Stromal cell of bone marrow (primary cell): ENCODE measurements around the gene RAD23A.
"Not testable (repeated sequence)": the region's sequence is repeated elsewhere in the genome, so short reads cannot be mapped to it uniquely, and the experiment has no call there.

Experiments
- DNase-seq: peaks from one replicate; pipeline ENCODE4 v3.0.0-alpha.2; 2012; ENCODE audit warnings: low read depth

The RAD23A gene

DNA sequence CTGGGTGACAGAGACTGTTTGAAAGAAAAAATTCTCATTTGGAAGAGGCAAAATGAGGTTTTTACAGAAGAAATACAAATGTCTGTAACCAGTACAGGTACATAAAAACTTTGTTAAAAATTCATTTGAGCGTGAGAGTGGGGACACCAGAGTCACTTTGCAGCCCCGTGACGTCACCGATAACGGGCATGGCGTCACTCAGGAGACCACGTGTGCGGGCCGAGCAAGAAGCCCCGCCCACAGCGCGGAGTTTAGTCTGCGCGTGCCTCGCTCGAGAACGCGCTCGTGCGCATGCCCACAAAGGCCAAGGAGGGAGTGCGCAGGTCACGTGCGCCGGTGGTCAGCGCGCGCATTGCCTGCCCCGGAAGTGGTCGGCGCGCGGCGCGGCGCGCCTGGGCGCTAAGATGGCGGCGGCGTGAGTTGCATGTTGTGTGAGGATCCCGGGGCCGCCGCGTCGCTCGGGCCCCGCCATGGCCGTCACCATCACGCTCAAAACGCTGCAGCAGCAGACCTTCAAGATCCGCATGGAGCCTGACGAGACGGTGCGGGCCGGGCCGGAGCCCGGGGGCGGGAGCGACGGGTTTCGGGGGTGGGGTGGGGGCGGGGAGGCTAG lies at the start of gene RAD23A:
Gene RAD23A, plus strand, starts transcription at position 384 of the 613 bp plus-strand sequence. Its CDS starts 87 bp downstream, at position 471.
- peak; percentile 95 for DNase-seq

DNA sequence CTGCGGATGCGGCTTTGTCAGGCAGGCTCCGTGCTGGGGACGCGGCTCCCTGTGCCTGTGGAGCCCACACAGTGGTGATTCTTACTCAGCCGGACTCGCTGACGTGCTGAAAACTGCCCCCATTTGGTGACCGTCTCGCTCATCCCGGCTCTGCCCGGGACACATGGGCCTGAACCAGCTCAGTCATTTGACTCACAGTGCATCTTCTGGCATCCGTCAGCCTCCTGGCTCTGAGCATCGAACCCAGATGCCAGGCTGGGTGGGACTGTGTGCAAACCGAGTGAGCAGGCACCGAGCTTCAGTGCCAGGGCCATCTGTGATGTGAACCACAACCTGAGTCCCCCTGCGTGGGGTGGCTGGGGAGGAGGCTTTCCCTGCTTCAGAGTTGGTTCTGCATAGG lies 49.2 kb upstream of the RAD23A start:
- no peak for DNase-seq

DNA sequence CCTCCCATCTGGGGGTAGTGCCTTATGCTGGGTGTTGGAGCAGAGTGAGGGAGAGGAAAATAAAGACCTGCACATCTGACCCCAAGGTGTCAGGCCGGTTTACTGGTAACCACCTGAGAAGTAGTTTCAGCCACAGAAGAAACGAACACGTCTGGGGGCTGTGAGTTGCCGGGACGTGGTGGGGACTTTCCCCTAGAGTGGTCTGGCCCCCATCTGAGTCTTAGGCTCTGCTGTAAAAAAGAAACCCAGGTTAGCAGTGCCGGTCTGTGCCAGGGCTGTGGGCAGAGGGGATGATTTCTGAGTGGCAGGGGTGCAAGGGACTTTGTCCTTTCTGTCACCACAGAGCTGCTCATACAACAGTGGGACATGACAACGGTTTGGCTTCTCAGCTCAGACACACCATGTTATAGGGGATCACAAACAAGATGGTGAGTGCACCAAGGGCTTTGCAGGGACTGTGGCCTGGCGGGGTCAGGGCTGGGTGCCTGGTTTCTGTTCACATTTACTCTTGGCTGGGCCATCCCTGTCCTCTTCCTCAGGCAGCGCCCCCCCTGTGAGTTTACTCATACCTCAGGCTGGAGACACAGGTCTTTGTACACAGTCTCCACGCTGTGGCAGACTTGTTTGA lies 45.7 kb upstream of the RAD23A start:
- no peak for DNase-seq

DNA sequence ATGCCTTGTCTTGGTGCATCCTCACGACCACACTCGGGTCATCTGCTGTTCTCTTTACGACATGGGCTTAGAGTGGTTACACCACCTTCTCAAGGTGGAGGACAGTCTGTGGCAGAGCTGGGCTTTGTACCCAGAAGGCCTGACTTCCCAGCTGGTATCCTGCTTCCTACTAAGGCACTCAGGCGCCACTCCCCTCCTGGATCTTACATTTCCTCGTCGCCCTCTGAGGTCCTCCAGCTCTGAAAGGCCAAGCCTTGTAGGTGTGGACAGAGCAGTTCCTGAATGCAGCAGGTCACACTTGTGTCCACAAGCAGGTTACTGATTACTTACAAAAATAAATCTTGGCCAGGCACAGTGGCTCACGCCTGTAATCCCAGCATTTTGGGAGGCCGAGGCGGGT lies 38.5 kb upstream of the RAD23A start:
- no peak for DNase-seq

DNA sequence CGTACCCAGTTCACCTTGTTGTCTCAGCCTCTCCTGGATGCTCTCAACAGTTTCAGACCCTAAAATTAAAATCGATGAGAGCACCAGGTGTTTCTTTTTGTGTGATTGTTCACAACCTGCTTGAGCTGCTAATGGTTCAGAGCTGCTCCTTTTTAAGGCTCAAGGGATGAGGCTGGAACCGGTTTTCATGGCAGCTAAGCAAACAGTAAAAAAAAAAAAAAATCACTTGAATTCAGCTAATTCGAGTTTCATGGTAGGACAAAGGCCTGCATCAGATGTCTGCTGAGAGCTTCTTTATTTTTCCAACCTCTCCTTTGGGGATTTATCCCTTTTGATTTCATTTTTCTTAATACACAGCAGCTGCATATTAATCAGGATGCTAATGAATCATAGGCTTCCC lies 33.1 kb upstream of the RAD23A start:
- DNase-seq: no peak

DNA sequence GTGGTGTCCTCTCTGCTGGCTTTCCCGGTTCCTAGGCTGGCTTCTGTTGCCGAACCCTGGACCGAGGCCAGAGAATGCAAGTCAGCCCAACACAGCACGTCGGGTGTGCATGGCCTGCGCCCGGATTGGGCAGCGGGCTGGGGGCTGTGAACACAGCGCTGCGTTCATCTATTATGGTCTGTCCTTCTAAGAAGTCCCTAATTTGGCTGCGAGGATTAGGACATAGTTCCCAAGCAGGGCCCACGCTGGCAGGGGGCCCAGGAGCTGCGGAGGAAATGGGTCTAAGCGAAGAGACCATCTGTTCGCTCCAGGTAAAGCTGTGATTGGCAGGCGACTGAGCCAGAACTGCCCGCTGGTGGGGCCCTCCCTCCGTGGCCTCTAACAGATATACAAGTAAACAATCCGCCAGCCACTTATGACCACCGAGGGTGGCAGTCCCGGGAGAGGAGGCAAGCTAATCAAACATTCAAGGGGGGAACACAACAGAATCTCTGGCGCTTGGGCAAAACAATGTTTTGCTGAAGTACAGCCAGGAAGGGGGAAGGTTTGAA lies 32.6 kb upstream of the RAD23A start:
- no peak for DNase-seq

DNA sequence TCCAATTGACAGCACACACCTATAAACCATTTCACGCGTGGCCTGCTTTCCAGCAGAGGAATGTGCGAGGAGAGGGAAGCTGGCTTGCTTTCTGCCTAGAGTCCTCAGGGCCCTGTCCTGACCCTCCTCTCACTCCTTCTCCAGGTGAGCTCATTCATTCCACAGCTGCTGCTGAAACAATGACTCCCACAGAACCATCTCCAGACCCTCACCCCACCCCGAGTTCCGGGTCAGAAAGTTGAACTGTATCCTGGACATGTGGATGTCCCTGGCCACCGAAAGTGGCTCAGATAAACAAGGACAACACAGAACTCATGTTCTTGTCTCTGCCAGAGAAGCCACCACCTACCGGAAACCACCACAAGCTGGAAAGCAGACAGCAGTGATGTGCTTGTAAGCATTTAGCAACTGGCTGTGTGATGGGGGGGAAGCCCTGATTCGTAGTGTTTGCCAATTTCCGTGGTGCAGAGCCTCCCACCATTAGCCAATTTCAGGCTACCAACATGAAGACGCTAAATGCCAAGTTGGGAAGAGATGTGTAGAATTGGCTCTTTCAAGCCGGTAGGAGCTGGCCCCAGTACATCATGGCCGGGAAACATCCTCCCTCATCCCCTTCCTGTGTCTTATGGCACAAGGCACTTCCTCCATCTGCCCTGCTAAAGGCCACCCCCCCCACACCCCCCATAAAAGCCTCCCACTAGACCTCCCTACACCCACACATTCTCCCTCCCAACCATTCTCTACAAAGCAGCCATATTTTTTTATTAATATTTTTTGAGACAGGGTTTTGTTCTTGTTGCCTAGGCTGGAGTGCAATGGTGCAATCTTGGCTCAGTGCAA lies 31.6 kb upstream of the RAD23A start:
- DNase-seq: no peak

DNA sequence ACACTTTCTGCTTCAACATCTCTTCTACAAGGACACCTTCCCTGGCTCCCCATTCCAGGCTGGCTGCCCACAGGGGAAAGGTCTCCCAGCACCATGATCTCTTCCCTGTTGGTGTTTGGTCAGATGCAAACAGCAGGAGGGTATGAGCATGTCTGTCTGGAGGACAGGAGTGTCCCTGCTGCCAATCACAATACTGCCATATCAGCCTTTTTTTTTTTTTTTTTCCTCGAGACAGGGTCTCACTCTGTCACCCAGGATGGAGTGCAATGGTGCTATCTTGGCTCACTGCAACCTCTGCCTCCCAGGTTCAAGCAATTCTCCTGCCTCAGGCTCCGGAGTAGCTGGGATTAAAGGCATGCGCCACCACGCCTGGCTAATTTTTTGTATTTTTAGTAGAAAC lies 29.8 kb upstream of the RAD23A start:
- DNase-seq: not testable (repeated sequence)

DNA sequence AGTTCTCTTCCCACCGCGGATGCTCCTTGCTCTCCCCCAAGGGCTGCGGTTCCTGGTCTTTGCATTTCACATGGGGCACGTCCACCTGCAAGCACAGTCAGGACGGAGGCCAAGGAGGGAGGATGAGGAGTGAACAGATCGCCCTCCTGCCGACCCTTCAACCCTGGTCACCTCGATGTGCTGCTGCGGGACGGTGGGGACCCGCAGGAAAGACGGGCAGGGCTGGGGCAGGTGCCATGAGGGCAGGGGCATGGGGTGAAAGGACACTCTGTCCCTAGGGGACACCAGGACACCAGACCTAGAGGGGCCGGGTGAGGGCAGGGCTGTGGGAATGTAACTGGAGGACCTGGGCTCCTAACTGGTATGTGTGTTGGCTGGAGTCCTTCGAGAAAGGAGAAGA lies 27.4 kb upstream of the RAD23A start:
- no peak for DNase-seq

DNA sequence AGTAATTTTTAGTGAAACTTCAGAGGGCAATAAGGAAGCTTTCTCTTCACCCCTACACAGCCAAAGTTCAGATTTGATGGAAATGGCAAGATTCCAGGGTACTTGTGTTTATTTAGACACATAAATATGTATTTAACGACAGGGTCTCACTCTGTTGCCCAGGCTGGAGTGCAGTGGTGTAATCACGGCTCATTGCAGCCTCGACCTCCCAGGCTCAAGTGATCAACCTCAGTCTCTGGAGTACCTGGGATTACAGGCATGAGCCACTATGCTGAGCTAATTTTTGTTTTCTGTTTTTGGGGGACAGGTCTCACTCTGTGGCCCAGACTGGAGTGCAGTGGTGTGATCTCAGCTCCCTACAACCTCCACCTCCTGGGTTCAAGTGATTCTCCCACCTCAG lies 24.6 kb upstream of the RAD23A start:
- DNase-seq: no peak

DNA sequence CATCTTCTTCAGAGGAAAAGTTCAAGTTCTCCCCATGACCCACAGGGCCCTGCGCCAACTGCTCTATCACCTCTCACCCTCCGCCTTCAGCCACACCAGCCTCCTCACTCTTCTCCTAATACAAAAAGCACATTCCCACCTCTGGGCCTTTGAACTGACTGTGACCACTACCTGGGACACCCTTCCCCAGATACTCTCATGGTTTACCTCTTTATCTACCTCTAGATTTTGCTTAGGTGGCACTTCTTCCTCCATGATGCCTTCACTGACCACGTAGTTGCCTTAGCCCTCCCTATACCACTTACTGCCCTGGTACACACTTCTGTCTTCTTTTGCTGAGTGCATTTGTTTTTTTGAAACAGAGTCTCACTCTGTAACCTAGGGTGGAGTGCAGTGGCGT lies 22.7 kb upstream of the RAD23A start:
- no peak for DNase-seq

DNA sequence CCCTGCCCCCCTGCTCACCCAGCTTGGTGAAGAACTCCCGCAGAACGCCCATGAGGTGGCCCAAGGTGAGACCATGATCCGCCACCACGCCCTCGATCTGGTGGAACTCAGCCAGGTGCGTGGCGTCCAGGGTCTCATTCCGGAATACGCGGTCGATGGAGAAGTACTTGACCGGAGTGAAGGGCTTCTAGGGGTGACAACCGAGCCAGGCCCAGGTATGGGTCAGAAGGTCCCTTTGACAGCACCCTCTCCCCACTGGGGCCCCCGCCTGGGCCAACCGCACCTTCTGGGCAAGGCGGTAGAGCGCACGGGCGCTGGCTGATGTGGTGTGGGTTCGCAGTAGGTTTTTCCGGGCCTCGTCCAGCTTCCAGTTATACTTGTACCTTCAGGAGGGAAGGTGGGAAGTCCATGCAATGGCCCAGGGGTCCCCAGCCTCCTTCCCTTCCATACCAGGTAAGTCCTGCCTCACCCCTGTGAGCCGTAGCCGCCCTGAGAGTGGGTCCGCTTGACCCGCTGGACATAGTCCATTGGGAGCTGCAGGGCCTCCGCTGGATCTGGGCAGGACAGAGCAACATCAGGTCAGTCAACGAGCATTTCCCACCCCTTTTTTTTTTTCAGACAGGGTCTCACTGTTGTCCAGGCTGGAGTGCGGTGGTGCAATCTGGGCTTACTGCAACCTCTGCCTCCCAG lies 20.9 kb upstream of the RAD23A start:
- no peak for DNase-seq

DNA sequence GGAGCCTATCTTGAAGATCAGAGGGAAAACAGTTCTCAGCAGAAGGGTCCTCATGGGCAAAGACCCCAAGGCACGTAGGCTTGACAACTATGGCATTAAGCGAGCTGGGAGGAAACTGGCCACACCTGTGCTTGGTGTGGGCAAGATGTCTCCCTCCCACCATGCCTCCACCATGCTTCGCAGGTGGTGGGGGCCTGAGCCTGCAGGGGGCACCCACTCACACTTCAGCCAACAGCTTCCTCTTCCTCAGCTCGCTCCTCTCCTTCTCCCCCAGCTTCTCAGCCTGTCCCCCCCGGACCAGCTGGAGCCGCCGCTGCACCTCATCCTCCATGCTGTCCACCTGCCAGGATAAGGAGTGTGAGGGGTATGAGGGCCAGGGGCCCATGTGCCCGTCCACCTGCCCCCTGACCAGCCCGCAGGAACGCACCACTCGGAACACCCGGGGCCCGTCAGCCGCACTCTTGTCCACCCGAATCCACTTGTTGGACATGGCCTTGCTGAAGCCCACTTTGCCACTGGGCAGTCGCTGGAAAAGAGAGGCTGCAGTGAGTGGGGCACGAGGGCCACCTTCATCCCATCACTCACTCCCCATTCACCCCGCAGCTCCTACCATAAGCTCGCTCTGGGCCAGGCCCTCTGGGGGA lies 15.5 kb upstream of the RAD23A start:
- DNase-seq: no peak

DNA sequence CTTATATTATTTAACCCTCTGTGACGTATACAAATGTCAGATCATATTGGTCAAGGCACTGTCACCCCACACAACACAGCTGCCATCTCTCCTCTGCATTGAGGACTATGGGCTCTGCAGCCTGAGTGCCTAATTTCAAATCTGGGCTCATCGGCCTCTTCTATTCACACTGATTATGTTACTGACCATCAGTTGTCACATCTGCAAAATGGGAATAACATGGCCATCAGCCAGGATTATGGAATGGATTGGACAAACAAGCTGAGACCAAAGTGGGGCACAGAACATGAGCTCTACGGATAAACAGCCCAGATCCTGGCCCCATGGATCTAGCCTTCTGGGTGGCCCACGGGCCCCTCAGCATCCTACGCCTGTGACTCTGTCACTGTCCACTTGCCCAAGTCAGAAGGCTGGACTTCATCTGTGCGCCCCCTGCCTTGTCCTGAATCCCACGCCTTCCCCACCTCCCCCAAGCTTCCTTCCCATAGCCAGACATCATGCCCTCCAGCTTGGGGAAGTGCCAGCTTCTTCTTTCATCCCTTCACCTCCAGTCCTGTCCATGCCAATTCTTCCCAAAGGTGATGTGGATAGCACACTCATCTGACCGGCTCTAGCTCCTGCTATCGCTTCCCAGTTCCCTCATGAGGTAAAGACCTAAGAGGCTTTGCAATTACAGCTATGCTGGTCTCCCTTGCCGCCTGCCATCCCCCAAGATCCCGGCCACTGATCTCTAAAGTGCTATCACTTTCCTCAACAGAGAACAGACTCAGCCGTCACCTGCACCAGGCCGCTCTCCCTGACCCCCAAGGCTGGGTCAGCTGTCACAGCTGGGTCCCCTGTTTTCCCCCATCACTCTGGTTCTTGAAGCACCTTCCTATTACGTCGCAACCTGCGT lies 13.0 kb upstream of the RAD23A start:
- DNase-seq: no peak

DNA sequence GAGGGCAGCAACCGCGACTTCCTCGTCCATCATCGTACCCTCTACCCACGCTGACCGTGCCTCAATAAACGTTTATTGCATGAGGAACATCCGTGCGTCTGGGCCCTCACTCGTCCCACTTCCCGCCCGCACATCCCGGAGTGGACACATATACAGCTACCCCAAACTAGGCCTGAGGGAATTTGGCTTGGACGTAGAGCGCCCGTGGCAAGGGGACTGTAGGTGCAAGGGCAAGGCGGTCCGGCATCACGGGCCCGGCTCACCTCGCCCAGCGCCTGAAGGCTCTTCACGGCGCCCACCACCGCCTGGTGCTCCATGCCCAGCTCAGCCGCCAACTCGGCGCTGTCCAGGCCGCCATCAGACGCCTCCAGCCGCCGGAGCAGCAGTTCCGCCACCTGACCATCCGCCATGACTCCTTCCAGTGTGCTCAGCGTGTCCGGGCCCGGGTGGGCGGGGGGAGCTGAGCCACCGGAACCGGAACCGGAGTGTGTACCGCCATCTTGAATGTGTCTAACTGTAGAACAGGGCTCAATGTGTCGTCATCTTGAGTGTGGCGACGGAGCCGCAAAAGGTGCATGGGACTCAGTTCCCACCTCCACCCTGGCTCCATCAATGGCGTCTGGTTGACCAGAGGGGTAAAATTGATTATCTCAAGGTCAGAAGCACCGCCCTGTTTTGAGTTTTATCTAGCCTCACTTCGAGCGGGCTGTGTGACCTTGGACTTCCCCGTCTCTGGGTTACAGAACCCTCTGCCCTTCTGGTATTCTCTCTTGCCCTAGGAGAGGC lies 12.2 kb upstream of the RAD23A start, which contains the start of gene FARSA:
Gene FARSA, minus strand, starts transcription at position 425 of the 786 bp plus-strand sequence. Its CDS starts 15 bp downstream, at position 410.
- peak; percentile 84 for DNase-seq

DNA sequence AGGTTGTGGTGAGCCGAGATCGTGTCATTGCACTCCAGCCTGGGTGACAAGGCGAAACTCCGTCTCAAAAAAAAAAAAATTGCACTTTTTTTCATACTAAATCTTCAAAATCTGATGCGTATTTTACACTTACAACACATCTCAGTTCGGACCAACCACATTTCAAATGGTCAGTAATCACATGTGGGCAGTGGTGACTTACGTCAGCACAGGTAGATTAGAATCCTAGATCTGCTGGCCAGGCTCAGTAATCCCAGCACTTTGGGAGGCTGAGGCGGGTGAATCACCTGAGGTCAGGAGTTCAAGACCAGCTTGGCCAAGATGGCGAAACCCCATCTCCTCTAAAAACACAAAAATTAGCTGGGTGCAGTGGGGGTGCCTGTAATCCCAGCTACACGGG lies 10.6 kb upstream of the RAD23A start:
- DNase-seq: no peak

DNA sequence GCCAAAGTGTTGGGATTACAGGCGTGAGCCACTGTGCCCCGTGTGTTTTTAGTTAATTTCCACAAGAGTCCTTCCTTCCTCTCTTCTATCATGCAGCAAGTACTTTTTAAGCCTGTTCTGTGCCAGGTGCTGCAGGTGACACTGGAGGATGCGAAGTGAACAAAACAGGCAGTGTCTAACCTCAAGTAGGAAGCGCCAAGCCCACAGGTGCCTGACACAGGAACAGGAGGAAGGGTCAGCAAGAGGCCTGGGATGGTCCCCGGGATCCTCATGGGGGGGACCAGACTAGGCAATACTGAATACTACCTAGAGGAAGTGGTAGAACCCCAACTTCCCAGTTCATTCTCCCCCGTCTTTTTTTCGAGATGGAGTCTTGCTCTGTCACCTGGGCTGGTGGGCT lies 9.1 kb upstream of the RAD23A start:
- DNase-seq: no peak

DNA sequence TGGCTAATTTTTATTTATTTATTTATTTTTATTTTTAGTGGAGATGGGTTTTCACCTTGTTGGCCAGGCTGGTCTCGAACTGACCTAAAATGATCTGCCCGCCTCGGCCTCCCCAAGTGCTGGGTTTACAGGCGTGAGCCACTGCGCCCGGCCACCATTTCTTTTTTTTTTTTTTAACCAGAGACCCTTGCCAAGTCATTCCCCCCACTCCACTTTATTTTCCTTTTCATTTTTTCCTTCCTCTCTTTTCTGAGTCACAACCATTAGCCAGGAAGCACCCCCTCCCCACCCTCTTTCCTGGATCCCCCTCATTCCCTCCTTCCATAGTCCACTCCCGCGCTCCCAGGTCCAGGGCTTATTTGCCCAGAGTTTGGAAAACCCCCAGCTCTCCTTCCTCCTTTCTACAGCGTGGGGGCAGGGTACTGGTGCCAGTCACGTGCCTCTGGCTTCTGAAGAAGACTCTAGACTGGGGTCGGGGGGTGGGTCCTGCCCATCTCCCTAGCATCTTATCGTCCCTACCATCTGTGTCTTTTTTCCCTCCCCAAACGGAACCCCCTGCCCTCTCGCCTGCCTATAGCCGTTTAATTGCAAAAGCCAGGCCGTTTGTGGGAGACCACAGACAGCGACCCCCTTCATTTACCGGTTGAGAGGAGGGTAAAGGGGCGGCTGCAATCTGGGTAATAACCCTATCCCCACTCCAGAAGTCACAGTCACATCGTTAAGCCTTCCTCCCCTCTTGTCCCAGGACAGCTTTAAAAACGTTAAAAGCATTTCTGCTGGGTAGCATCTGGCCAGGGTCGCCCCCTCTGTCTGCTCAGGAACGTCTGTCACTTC lies 8.4 kb upstream of the RAD23A start:
- DNase-seq: no peak
